Right atrium auricular region (tissue), 2 donors: ENCODE results near the gene CEP41. TPM values are rescaled to one million over a fixed set of nuclear protein-coding genes. Genes with fewer than 3 reads are reported as not detected.

Experiments used
- DNase-seq: peaks from one replicate; pipeline ENCODE4 v3.0.0-alpha.2; 2019; ENCODE audit warnings: low spot score
- H3K27ac ChIP-seq, 2 donors: fragments of 200-600 bp; sonication (generic); 1 replicate in 1 of 2; 2 replicates in 1 of 2; pipeline ENCODE4 v1.5.1; 2016 to 2019
- H3K27me3 ChIP-seq, 2 donors: fragments of 200-600 bp; sonication (generic); one replicate each; pipeline versions ENCODE4 v1.5.1 to v1.6.0; 2017 to 2019
- H3K36me3 ChIP-seq: fragments of 200-600 bp; sonication (generic); one replicate; pipeline ENCODE4 v1.5.1; 2016
- H3K4me1 ChIP-seq, 2 donors: fragments of 200-600 bp; sonication (generic); one replicate each; pipeline versions ENCODE4 v1.5.1 to v1.6.0; 2017 to 2019
- H3K4me3 ChIP-seq, 2 donors: fragments of 200-600 bp; sonication (generic); 1 replicate in 1 of 2; 2 replicates in 1 of 2; pipeline ENCODE4 v1.5.1; 2017 to 2019; ENCODE audit warnings: mild to moderate bottlenecking in 1 of 2, moderate library complexity in 1 of 2
- H3K9me3 ChIP-seq, 2 donors: fragments of 200-600 bp; sonication (generic); one replicate each; pipeline ENCODE4 v1.5.1; 2019
- total RNA-seq, 2 donors: library from RNA; depleted of rRNA; stranded (reverse); fragments of >200 nt; gene quantifications; one replicate each; pipeline ENCODE4 v1.1.0, GENCODE V29; 2016
- TF ChIP-seq, protein P1 (sequence below), 2 donors: fragments of 200-600 bp; sonication (generic); IDR thresholded peaks; one replicate each; pipeline ENCODE4 v1.5.1; 2019; ENCODE audit warnings: antibody characterized with exemption in 2 of 2

The CEP41 gene
- total RNA-seq, 2 donors from 2014 or later: 1.5 to 5.5 TPM

DNA sequence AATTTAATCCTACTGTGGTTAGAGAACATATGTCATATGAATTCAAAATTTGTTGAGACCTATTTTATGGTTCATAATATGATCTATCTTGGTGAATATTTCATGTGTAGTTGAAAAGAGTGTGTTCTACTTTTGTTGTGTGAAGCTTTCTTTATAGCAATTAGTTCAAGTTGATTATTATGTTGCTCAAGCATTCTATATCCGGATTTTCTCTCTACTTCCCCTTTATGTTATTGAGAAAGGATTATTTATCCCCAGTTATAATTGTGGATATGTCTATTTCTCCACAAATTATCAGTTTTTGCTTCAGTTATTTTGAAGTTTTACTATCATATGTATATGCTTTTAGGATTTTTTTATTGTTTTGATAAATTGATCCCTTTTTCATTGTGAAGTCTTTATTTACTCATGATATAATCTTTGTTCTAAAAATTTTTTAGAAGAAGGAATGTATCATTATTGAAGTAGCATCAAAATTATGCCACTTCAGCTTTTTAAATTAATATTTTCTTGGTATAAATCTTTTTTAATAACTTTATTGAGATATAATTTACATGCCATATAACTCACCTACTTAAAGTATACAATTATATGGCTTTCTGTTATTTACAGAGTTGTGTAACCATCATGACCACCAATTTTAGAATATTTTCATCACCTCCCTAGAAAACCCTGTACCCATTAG lies 39.0 kb upstream of the CEP41 start:
- Histone ChIP-seq H3K27ac (no peak overlapping the region), H3K36me3 (no peaks in the 10 kb centered on the region), H3K27me3 (no peaks in the 10 kb centered on the region), H3K4me1 (no peaks in the 10 kb centered on the region), H3K4me3 (no peak overlapping the region), H3K9me3 (peaks cover 0 to 9% of the 10 kb centered on the region in 2 donors)
- no peak for DNase-seq
- TF ChIP-seq, protein P1, sequence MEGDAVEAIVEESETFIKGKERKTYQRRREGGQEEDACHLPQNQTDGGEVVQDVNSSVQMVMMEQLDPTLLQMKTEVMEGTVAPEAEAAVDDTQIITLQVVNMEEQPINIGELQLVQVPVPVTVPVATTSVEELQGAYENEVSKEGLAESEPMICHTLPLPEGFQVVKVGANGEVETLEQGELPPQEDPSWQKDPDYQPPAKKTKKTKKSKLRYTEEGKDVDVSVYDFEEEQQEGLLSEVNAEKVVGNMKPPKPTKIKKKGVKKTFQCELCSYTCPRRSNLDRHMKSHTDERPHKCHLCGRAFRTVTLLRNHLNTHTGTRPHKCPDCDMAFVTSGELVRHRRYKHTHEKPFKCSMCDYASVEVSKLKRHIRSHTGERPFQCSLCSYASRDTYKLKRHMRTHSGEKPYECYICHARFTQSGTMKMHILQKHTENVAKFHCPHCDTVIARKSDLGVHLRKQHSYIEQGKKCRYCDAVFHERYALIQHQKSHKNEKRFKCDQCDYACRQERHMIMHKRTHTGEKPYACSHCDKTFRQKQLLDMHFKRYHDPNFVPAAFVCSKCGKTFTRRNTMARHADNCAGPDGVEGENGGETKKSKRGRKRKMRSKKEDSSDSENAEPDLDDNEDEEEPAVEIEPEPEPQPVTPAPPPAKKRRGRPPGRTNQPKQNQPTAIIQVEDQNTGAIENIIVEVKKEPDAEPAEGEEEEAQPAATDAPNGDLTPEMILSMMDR (IDR thresholded peaks at IDR 0.05): no peak

DNA sequence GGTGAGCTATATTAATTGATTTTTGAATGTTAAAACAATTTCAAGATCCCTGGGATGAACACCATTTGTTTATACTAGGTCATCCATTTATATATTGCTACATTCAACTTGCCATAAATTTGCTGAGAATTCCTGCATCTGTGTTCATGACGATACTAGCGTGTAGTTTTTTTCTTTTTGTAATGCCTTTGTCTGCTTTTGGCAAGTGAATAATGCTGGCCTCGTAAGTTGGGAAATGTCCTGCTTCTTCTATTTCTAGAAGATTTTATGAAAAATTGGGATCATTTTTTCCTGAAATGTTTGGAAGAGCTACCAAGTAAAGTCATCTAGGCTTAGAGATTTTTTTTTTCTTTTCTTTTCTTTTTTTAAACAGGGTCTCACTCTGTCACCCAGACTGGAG lies 38.2 kb upstream of the CEP41 start:
- H3K4me3 ChIP-seq: no peak overlapping the region
- H3K4me1 ChIP-seq: no peaks in the 10 kb centered on the region
- TF ChIP-seq, protein P1 (IDR thresholded peaks at IDR 0.05): no peak

DNA sequence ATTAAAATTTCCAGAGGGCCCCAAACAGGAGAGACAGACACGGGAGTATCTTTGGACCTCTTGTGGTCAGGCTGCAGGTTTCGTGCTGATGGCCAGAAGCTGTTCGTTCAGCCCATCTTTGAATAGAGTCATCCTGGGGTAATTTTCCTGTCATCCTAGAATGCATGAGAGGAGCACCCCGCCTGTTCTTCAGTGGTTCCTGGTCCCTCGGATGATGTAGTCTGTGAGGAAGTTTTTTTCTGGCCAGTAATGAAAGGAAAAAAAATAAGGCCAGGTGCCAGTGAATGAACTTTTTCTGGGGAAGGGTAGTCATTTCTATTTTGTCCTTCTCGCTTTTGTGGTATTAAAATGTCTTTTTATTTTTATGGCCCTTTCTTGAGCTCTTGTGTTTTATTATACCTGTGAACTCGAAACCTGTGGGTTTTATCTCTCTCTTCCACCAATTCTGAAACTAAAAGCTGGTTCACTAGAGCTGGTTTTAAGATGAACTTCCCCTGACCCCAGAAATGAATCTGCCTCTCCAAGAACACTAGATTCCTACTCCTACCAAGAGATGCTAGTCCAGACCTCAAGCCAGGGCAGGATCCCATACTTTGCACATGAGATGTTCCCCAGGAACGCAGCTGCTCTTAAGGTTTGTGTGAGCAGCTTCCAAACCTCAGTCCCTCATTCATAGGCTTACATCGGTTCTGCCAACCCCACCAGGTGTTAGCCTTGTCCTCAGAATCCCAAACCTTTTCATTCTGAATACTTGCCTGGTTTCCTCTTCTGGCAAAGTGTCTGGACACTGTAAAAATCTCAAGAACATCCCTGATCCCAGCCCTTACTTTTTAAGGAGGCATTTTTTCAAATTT lies 35.7 kb upstream of the CEP41 start:
- DNase-seq: no peak
- Histone ChIP-seq H3K4me3 (no peak overlapping the region), H3K27ac (no peak overlapping the region), H3K4me1 (no peaks in the 10 kb centered on the region), H3K9me3 (peaks cover 0 to 9% of the 10 kb centered on the region in 2 donors), H3K27me3 (no peaks in the 10 kb centered on the region), H3K36me3 (no peaks in the 10 kb centered on the region)
- TF ChIP-seq, protein P1 (IDR thresholded peaks at IDR 0.05): no peak

More for the DNA sequence above, 38.2 kb upstream of the CEP41 start:
- Histone ChIP-seq H3K36me3 (no peaks in the 10 kb centered on the region), H3K27me3 (no peaks in the 10 kb centered on the region), H3K27ac (no peak overlapping the region), H3K9me3 (peaks cover 0 to 9% of the 10 kb centered on the region in 2 donors)
- no peak for DNase-seq

DNA sequence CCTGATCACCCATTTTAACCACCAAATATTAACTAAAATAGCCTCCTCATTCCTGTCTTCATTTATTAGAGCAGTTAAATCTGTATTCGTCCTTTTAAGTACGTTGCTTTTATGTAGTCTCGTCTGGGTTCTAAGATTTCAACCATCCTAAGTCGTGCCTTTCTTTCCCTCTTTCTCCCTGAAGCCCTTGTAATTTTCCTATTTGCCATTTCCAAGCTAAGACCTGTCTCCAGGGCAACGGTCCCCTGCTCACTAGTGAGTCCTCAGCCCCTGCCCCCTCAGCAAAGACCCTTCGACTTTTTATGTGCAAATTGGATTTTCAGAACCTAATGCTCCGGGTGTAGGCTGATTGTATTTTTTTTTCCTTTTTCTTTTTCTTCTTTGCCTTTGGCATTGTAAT lies 35.0 kb upstream of the CEP41 start:
- H3K4me1 ChIP-seq: no peaks in the 10 kb centered on the region
- H3K27me3 ChIP-seq: no peaks in the 10 kb centered on the region
- DNase-seq: no peak
- no peaks in the 10 kb centered on the region for H3K36me3 ChIP-seq
- H3K4me3 ChIP-seq: no peak overlapping the region
- H3K27ac ChIP-seq: no peak overlapping the region
- TF ChIP-seq, protein P1 (IDR thresholded peaks at IDR 0.05): no peak
- H3K9me3 ChIP-seq: peaks cover 0 to 9% of the 10 kb centered on the region in 2 donors

DNA sequence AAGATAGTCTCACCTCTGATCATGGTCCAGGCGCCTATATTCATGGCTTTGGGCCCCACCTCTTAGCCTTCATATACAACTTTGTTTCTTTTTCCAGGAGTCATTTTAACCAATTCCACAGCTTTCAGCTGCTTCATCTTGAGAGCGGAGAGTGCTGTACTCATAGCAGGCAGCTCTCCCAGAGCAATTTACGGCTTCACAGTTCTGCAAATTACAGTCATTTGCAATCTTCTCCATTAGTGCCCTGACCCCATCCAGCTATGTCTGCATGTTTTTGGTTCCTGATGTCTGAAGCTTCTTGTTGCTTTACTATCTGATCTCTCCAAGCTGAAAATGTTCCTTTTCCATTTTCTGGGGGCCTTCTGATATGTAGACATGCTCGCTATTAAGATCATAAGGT lies 33.1 kb upstream of the CEP41 start:
- Histone ChIP-seq H3K4me3 (no peak overlapping the region), H3K27me3 (no peaks in the 10 kb centered on the region), H3K27ac (no peak overlapping the region), H3K4me1 (no peaks in the 10 kb centered on the region), H3K36me3 (no peaks in the 10 kb centered on the region), H3K9me3 (peaks cover 0 to 9% of the 10 kb centered on the region in 2 donors)
- no peak for DNase-seq
- TF ChIP-seq, protein P1 (IDR thresholded peaks at IDR 0.05): no peak
